Activated CD4-positive, alpha-beta memory T cell treated with anti-CD3 and anti-CD28 coated beads for 36 hours (primary cell): ENCODE results near the gene MAP3K13. TPM values are rescaled to one million over a fixed set of nuclear protein-coding genes. Genes with fewer than 3 reads are reported as not detected.

Experiments
- CTCF ChIA-PET: fragments of 350-600 bp; sonication (Branson Sonifier 250); formaldehyde crosslinking; loops from one replicate; lab custom pipeline; 2021; ENCODE audit warnings: antibody characterized with exemption, inconsistent platforms; lab: Charles Lee
- POLR2A ChIA-PET: fragments of 350-600 bp; sonication (Branson Sonifier 250); formaldehyde crosslinking; loops from one replicate; lab custom pipeline; 2021; ENCODE audit warnings: antibody characterized with exemption; lab: Charles Lee
- DNase-seq: peaks from one replicate; pipeline ENCODE4 v3.0.0-alpha.2; 2020
- H3K27ac Mint-ChIP-seq: one replicate; pipeline ENCODE4 v1.8.0; 2021; ENCODE audit warnings: mixed read lengths
- H3K27me3 Mint-ChIP-seq: one replicate; pipeline ENCODE4 v1.8.0; 2021; ENCODE audit warnings: mixed read lengths
- H3K36me3 Mint-ChIP-seq: one replicate; pipeline ENCODE4 v1.8.0; 2021; ENCODE audit warnings: mixed read lengths
- H3K4me1 Mint-ChIP-seq: one replicate; pipeline ENCODE4 v1.8.0; 2021; ENCODE audit warnings: low read depth, mixed read lengths
- H3K4me3 Mint-ChIP-seq: one replicate; pipeline ENCODE4 v1.8.0; 2021; ENCODE audit warnings: mild to moderate bottlenecking, mixed read lengths
- H3K9me3 Mint-ChIP-seq: one replicate; pipeline ENCODE4 v1.8.0; 2021; ENCODE audit warnings: mixed read lengths
- intact Hi-C: fragments of 100-400 bp; cut with micrococcal nuclease; formaldehyde crosslinking; loops from one replicate; pipeline ENCODE4 v1.15.1; 2023
- total RNA-seq, 2 experiments: library from RNA; stranded (reverse); gene quantifications; one replicate each; pipeline ENCODE4 v1.2.3, GENCODE V29; 2021

Gene MAP3K13, protein sequence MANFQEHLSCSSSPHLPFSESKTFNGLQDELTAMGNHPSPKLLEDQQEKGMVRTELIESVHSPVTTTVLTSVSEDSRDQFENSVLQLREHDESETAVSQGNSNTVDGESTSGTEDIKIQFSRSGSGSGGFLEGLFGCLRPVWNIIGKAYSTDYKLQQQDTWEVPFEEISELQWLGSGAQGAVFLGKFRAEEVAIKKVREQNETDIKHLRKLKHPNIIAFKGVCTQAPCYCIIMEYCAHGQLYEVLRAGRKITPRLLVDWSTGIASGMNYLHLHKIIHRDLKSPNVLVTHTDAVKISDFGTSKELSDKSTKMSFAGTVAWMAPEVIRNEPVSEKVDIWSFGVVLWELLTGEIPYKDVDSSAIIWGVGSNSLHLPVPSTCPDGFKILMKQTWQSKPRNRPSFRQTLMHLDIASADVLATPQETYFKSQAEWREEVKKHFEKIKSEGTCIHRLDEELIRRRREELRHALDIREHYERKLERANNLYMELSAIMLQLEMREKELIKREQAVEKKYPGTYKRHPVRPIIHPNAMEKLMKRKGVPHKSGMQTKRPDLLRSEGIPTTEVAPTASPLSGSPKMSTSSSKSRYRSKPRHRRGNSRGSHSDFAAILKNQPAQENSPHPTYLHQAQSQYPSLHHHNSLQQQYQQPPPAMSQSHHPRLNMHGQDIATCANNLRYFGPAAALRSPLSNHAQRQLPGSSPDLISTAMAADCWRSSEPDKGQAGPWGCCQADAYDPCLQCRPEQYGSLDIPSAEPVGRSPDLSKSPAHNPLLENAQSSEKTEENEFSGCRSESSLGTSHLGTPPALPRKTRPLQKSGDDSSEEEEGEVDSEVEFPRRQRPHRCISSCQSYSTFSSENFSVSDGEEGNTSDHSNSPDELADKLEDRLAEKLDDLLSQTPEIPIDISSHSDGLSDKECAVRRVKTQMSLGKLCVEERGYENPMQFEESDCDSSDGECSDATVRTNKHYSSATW
- 10 to 100 TPM; 10.6 to 12.4 TPM for total RNA-seq

DNA sequence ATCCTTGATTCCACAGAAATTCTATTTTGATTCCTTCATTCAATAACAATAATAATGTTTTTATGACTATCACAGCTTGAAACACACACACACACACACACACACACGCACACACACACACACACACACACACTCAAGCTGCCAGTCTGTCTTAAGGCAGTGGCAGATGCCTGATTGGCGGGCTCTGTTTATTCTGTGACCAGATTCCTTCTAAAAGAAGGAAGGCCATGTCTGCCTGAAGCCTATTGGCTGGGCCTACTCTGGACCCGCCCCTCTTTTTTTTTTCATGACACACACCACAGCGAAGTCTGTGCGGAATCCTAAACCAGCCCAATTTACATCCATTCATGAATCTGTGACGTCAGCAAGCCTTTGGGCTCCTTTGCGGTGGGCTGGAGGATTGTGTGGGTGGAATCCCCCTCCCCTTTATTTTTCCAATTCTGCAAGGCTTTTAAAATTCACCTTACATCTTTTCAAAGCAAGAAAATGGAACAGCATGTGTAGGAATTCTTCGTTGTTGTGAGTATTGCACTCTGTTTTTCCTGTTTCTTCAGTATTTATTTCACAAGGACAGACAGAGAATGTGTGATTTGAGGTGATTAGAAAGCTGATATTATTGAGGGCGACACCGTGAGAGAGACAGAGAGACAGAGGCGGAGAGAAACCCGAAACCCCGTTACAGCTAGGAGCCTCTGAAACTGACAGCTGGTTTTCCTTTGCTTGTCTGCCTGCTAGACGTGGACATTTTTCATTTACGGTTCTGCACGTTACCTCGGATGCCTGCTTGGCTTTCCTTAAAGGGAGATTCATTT, at the start of gene MAP3K13:
MAP3K13 (plus strand) TSS at position 287 of the 812 bp plus-strand sequence. CDS start 65,446 bp downstream, outside the sequence.
- intact Hi-C loops, result no loop called here
- H3K4me3 Mint-ChIP-seq, result peak within 1 kb of the TSS; percentile 44

DNA sequence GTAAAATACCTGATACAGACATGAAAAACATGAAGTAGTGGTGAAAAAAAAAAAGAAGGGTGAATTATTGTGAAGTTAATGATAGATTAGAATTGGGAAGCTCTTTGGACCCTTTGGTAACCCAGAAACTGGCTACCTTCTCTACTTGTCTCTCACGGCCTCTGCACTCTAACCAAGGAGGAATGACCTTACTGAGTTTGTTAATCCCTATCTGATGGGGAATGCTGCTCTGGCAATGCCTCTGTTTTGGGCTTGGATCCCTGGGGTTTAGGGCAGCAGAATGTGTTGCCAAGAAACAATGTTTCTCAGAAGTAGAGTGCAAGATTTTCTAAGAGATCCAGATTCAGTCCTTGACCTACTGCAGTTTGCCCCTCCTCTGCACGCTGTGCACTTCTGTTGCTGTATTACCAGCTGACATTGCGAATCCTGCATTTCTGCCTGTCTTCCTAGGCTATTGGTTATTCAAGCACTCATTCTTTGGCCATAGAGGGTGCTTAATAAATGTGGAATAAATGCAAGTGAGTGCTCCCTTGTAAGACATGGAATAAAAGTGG, 49.2 kb upstream of the MAP3K13 start:
- Mint-ChIP-seq H3K4me1 (peaks cover 8% of the 10 kb centered on the region), H3K36me3 (peaks cover 10% of the 10 kb centered on the region), H3K4me3 (no peak overlapping the region), H3K27ac (no peak overlapping the region), H3K9me3 (peaks cover 15% of the 10 kb centered on the region), H3K27me3 (no peaks in the 10 kb centered on the region)
- ChIA-PET CTCF (no interaction called here), POLR2A (no interaction called here)
- intact Hi-C loops, result no loop called here
- no peak for DNase-seq

More for the DNA sequence above, at the start of gene MAP3K13:
- Mint-ChIP-seq H3K4me1 (peaks cover 12% of the 10 kb centered on the region), H3K27me3 (peaks cover 30% of the 10 kb centered on the region), H3K36me3 (no peaks in the 10 kb centered on the region), H3K27ac (no peak within 1 kb of the TSS), H3K9me3 (no peaks in the 10 kb centered on the region)
- CTCF ChIA-PET, result interaction anchor here (1.4 kb wide), 1 partner anchor 10 kb away, joined by 5 read pairs; no protein-coding TSS in a partner anchor
- POLR2A ChIA-PET, result no interaction called here
- peak; percentile 39 for DNase-seq

DNA sequence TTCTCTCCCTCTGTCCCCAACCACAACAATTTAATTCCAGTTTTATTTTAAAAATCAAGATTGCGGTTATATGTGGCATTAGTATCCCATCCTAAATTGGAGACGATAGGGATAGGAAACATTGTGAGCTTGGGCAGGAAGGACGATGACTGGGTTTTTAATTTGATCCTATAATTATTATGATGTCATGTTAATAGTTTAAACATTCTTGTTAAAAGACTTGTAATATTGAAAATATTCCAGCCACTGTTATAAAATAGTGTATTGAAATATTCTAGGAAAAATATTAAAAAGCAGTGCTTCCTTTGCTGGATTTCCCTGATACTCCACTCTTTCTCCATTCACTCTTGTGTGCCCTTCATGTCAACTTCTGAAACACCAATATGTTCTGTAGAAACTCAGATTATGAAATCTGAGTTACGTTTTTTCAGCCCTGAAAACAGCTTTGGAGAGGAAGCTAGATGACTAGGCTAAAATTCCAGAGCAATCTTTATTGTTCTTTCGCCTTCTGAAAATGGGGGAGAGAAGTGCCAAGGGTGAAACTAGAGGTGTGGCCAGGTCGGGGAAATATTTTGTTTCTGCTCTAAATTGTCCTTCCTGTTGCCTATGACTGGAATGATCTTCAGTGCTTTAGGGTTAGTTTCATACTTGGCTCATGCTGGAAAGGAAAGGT, 46.1 kb upstream of the MAP3K13 start:
- intact Hi-C loops, result no loop called here
- no peak for DNase-seq
- Mint-ChIP-seq H3K27ac (no peak overlapping the region), H3K4me1 (peaks cover 8% of the 10 kb centered on the region), H3K36me3 (no peaks in the 10 kb centered on the region), H3K27me3 (no peaks in the 10 kb centered on the region), H3K4me3 (no peak overlapping the region), H3K9me3 (no peaks in the 10 kb centered on the region)
- POLR2A ChIA-PET, result no interaction called here
- CTCF ChIA-PET, result no interaction called here

DNA sequence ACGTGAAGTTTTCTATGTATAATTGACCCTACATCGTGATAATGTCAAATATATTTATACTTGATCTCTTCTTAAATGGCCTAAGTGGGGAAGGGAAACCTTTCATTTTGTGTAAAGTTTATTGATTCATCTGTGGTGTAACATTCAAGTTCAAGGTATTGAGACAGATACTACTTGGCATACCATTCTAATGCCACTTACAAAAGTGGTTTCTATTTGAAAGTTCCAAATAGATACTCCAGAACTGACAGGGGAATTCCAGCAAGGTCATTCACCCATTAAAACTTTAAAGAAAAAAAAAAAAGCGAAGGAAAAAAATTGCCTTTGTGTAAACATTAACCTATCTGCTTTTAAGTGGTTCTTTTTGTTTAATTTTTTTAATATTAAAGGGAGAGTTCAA, 45.3 kb upstream of the MAP3K13 start:
- no peaks in the 10 kb centered on the region for H3K9me3 Mint-ChIP-seq
- no peak overlapping the region for H3K27ac Mint-ChIP-seq
- DNase-seq, result no peak
- no peaks in the 10 kb centered on the region for H3K36me3 Mint-ChIP-seq
- POLR2A ChIA-PET, result no interaction called here
- CTCF ChIA-PET, result no interaction called here
- intact Hi-C loops, result no loop called here
- peaks cover 8% of the 10 kb centered on the region for H3K4me1 Mint-ChIP-seq
- no peak overlapping the region for H3K4me3 Mint-ChIP-seq
- no peaks in the 10 kb centered on the region for H3K27me3 Mint-ChIP-seq

DNA sequence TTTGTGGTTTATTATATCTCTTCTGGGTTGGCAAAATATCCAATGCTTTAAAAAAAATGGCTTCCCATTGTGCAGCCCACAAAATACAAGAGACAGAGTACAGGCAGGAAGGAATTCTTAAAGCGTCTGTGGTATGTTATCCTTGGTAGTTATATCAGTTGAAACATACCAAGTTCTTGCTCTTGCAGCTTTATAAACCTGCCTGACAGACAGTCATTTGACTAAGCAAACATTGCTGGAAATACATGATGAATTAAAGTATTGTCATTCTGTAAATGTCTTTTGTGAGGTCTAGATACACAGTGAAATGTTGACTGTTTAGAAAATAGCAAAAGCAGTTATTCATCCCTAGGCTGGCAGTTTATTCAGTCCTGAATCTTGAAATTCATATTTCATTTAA, 44.8 kb upstream of the MAP3K13 start:
- Mint-ChIP-seq H3K4me1 (peaks cover 8% of the 10 kb centered on the region), H3K4me3 (no peak overlapping the region)
- no peak for DNase-seq

DNA sequence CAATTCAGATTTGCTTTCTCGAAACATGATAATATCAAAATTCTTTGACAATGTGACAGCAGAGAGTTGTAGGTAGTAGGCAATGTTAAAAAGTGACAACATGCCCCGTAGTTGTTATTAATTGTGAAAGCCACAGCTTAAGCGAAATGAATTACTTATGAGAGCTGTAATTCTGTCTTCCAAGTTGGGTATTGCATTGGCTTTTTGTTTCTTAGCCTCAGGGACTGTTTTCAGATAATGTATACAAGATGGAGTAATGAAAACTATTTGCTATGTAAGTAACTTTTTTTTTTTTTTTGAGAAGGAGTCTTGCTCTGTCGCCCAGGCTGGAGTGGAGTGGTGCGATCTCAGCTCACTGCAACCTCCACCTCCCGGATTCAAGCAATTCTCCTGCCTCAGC, 43.1 kb upstream of the MAP3K13 start:
- DNase-seq, result no peak
- H3K27me3 Mint-ChIP-seq, result no peaks in the 10 kb centered on the region
- peaks cover 8% of the 10 kb centered on the region for H3K4me1 Mint-ChIP-seq
- ChIA-PET CTCF (no interaction called here), POLR2A (no interaction called here)
- no peaks in the 10 kb centered on the region for H3K36me3 Mint-ChIP-seq
- no peak overlapping the region for H3K27ac Mint-ChIP-seq
- H3K9me3 Mint-ChIP-seq, result no peaks in the 10 kb centered on the region
- H3K4me3 Mint-ChIP-seq, result no peak overlapping the region
- intact Hi-C loops, result no loop called here

More for the DNA sequence above, 44.8 kb upstream of the MAP3K13 start:
- CTCF ChIA-PET, result no interaction called here
- intact Hi-C loops, result no loop called here
- H3K9me3 Mint-ChIP-seq, result no peaks in the 10 kb centered on the region
- no peaks in the 10 kb centered on the region for H3K27me3 Mint-ChIP-seq
- H3K36me3 Mint-ChIP-seq, result no peaks in the 10 kb centered on the region
- H3K27ac Mint-ChIP-seq, result no peak overlapping the region
- POLR2A ChIA-PET, result no interaction called here

DNA sequence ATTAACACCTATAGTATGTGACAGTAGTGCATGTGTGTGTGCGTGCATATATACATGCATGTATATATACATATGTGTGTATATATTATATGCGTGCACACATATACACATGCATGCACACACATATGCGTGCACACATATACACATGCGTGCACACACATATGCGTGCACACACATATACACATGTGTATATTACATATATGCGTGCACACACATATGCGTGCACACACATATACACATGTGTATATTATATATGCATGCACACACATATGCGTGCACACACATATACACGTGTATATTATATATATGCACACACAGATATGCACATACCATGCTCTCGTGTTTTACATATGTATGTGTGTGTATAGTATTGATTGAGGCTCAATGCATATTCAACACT, 42.0 kb upstream of the MAP3K13 start:
- Mint-ChIP-seq H3K27ac (no peak overlapping the region), H3K9me3 (no peaks in the 10 kb centered on the region), H3K36me3 (no peaks in the 10 kb centered on the region), H3K4me3 (no peak overlapping the region), H3K4me1 (peaks cover 8% of the 10 kb centered on the region), H3K27me3 (no peaks in the 10 kb centered on the region)
- intact Hi-C loops, result no loop called here
- ChIA-PET CTCF (interaction anchor here (0.8 kb wide), 1 partner anchor 12 kb away, joined by 3 read pairs; no protein-coding TSS in a partner anchor), POLR2A (no interaction called here)
- no peak for DNase-seq

DNA sequence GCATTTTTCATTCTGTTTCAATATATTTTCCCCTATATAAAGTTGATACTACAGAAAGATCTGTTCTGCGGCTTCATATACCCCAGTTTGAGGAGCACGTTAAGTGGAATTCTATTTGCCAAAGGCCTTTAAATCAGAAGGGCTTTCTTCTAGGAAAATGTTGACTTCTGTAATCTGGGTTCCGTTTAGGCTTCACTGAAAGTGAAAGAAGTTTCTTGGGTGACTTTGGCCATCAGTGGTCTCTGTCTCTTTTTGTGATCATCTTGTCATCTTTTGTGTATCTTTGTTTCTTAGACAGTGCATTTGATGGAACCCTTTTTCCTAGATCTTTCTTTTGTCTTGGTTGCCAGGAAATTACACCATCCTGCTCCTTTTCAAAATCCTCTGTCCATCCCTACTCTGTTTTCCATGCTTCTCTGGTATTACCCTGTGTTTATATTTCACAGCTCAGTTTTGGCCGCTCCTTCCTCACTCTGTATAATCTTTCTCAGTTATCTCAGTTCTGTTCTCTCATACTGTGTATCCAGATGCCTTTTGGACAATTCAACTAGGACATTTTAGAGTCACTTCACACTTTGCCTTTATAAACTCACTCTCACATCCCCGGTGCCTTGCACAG, 40.7 kb upstream of the MAP3K13 start:
- intact Hi-C loops, result no loop called here
- H3K36me3 Mint-ChIP-seq, result no peaks in the 10 kb centered on the region
- H3K27me3 Mint-ChIP-seq, result no peaks in the 10 kb centered on the region
- no peaks in the 10 kb centered on the region for H3K9me3 Mint-ChIP-seq
- DNase-seq, result no peak
- peaks cover 4% of the 10 kb centered on the region for H3K4me1 Mint-ChIP-seq
- ChIA-PET CTCF (interaction anchor here (0.8 kb wide), 1 partner anchor 14 kb away, joined by 3 read pairs; no protein-coding TSS in a partner anchor), POLR2A (no interaction called here)
- no peak overlapping the region for H3K4me3 Mint-ChIP-seq
- H3K27ac Mint-ChIP-seq, result no peak overlapping the region

DNA sequence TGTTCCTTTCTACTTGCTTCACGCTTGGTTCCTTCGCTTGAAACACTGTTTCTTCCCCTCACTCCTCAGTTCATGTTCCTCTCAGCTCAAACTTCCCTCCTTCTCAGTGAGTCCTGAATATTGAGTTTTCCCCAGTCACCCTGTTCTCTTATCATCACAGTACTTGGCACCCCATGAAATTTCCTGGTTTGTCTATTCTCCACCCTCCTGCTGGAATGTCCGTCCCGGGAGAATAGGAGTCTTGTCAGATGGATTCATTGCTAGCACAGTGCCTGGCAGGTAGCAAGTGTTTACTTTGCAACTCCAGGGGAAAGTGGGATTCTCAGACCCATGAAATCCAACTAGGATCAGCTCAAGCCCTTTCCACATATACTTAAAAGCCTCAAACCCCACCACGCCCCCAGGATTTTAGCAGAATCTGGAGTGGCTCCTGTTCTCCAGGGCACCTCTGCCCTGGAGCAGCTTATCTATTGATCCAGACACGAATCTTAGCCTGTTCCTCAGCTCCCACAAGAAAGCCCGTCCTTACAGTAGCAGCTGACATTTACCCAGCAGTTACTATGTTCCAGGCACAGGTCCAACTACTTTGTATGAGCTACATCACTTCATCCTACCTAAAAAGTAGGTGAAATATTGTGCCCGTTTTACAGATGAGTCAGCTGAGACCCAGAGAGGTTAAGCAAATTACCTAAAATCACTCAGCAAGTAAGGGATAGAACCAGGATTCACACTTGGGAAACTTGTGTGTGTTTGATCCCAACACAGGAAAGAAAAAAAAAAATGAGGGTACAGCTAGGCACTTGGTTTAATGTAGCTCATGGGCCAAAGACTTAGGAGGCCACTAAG, 36.8 kb upstream of the MAP3K13 start:
- POLR2A ChIA-PET, result no interaction called here
- no peak overlapping the region for H3K27ac Mint-ChIP-seq
- CTCF ChIA-PET, result no interaction called here
- no peaks in the 10 kb centered on the region for H3K27me3 Mint-ChIP-seq
- no peak overlapping the region for H3K4me3 Mint-ChIP-seq
- H3K4me1 Mint-ChIP-seq, result no peaks in the 10 kb centered on the region
- intact Hi-C loops, result no loop called here
- DNase-seq, result no peak
- H3K36me3 Mint-ChIP-seq, result no peaks in the 10 kb centered on the region
- no peaks in the 10 kb centered on the region for H3K9me3 Mint-ChIP-seq

DNA sequence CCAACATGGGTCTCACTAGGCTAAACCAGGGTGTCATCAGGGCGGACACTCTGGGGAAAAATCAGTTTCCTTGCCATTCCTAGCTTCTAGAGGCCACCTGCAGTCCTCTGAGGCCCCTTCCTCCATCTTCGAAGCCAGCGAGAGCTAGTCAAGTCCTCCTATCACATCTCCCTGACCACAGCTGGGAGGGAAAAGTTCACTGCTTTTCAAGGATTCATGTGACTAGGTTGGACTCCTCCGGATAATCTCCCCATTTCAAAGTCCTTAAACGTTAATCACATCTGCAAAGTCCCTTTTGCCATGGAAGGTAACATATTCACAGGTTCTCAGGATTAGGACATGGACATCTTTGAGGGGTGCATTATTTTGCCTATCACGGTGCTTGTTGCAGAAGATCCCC, 35.9 kb upstream of the MAP3K13 start:
- Mint-ChIP-seq H3K36me3 (no peaks in the 10 kb centered on the region), H3K27ac (no peak overlapping the region), H3K4me1 (no peaks in the 10 kb centered on the region), H3K4me3 (no peak overlapping the region), H3K9me3 (no peaks in the 10 kb centered on the region), H3K27me3 (no peaks in the 10 kb centered on the region)
- no peak for DNase-seq
- intact Hi-C loops, result no loop called here
- POLR2A ChIA-PET, result no interaction called here
- CTCF ChIA-PET, result no interaction called here
